ENCODE results near the gene PHACTR2.

DNA sequence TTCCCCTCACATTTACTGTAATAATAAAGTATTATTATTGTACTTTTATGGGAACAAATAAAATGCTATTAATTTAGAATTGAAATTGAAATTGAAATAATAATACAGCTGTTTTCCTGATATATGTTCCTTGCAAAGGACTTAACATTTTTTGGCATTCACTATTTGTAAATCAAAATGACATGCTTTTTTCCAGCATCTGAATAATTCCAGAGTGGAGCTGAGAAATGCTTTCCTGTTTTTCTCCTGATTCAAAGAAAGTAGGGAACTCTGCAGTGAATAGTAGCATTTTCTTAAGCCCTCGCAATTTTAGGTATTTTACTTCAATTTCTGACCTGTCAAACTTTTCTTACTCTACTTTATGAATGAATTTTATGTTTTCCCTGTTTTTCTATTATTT, 72.1 kb downstream of the PHACTR2 start:
- TF ChIP-seq EP300 (IDR thresholded peaks at IDR 0.05) (no peak), POLR2A (IDR thresholded peaks at IDR 0.05) (no peak)
- TF ChIP-seq, protein P1, sequence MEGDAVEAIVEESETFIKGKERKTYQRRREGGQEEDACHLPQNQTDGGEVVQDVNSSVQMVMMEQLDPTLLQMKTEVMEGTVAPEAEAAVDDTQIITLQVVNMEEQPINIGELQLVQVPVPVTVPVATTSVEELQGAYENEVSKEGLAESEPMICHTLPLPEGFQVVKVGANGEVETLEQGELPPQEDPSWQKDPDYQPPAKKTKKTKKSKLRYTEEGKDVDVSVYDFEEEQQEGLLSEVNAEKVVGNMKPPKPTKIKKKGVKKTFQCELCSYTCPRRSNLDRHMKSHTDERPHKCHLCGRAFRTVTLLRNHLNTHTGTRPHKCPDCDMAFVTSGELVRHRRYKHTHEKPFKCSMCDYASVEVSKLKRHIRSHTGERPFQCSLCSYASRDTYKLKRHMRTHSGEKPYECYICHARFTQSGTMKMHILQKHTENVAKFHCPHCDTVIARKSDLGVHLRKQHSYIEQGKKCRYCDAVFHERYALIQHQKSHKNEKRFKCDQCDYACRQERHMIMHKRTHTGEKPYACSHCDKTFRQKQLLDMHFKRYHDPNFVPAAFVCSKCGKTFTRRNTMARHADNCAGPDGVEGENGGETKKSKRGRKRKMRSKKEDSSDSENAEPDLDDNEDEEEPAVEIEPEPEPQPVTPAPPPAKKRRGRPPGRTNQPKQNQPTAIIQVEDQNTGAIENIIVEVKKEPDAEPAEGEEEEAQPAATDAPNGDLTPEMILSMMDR (IDR thresholded peaks at IDR 0.05), result no peak

All from gastroesophageal sphincter (tissue), 3 donors.